GM06990 (cell line): ENCODE measurements around the gene BAZ1B.
"Not testable (repeated sequence)": the region's sequence is repeated elsewhere in the genome, so short reads cannot be mapped to it uniquely, and the experiment has no call there.

Experiments used
- DNase-seq: peaks from one replicate; pipeline ENCODE4 v3.0.0-alpha.2; 2011; ENCODE audit not compliant: insufficient read length; ENCODE audit errors: extremely low read depth
- H3K27me3 ChIP-seq: replicated peaks from 2 replicates; pipeline ENCODE4 v1.6.0; 2011; ENCODE audit warnings: low read length; ENCODE audit not compliant: control insufficient read depth, insufficient read depth
- H3K36me3 ChIP-seq: 2 replicates; pipeline ENCODE4 v1.5.1; 2011; ENCODE audit warnings: low read length; ENCODE audit not compliant: control insufficient read depth, insufficient read depth
- H3K4me3 ChIP-seq: replicated peaks from 2 replicates; pipeline ENCODE4 v1.5.1; 2011; ENCODE audit warnings: low read depth, mild to moderate bottlenecking, control low read depth, low read length
- CTCF ChIP-seq: IDR thresholded peaks from 2 replicates; pipeline ENCODE4 v1.5.1; 2011; ENCODE audit warnings: low read length, control low read depth, mild to moderate bottlenecking, inconsistent platforms; ENCODE audit not compliant: insufficient read depth, poor library complexity, severe bottlenecking

Gene BAZ1B

GRCh38 chr7:73489976-73490375 is 32.1 kb downstream of the BAZ1B start:
- no peaks in the 10 kb centered on the region for H3K27me3 ChIP-seq
- no peak overlapping the region for H3K4me3 ChIP-seq
- no peak for TF ChIP-seq CTCF
- peaks cover 13% of the 10 kb centered on the region for H3K36me3 ChIP-seq
- DNase-seq: no peak

GRCh38 chr7:73487486-73487885 is 34.6 kb downstream of the BAZ1B start:
- peaks cover 9% of the 10 kb centered on the region for H3K36me3 ChIP-seq
- H3K27me3 ChIP-seq: no peaks in the 10 kb centered on the region
- DNase-seq: no peak

DNA sequence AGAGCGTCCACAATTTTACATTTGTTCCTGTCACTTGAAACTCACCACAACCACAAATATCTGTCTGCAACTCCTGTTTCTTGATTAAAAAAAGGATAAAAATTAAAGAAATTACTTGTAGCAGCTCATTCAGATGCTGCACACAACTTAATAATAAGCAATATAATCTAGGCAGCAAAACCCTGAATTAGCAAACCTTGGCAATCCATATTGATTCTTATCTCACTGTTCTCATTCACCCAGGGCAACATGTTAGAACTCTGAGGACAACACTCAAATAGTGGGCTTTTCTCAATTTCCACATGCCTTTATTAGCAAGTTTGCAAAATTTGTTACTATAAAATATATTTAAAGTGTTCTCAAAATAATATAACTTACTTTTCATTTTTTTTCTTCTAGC is 38.9 kb downstream of the BAZ1B start:
- H3K27me3 ChIP-seq: no peaks in the 10 kb centered on the region

More at GRCh38 chr7:73487486-73487885, 34.6 kb downstream of the BAZ1B start:
- no peak for TF ChIP-seq CTCF
- no peak overlapping the region for H3K4me3 ChIP-seq

DNA sequence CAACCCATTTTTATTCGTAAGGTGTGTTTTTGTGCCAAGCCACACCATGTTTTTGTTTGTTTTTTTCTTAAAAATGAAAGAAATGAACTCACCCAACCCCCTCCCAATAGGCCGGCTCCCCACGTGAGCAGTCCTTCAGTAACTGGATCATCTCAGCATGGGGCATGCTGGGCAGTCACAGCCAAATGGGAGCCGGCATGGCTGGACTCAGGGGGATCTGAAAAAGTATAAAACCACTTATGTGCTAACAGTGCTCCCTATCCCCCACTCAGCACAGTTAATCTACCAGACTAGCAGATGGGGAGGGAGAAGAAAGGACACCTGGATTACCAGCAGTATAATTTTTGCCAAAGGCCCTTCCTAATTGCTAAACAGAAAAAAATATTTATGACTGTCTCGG is 39.3 kb downstream of the BAZ1B start:
- no peak for TF ChIP-seq CTCF
- Histone ChIP-seq H3K4me3 (no peak overlapping the region), H3K27me3 (no peaks in the 10 kb centered on the region), H3K36me3 (peaks cover 13% of the 10 kb centered on the region)
- DNase-seq: no peak

More for the DNA sequence above, 38.9 kb downstream of the BAZ1B start:
- no peak for TF ChIP-seq CTCF
- Histone ChIP-seq H3K4me3 (no peak overlapping the region), H3K36me3 (peaks cover 9% of the 10 kb centered on the region)
- no peak for DNase-seq

DNA sequence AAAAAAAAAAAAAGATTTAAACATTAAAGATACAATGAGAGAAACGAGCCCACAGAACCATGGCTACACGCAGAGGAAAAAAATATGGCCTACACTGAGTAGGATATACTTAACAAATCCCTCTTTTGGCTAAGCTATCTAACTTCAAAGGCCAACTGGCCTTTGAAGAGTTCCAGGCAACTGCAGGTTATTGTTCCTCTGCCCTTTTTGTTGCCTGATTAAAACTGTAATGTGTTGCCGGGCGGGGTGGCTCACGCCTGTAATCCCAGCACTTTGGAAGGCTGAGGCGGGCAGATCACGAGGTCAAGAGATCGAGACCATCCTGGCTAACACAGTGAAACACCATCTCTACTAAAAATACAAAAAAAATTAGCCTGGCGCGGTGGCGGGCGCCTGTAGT is 40.6 kb downstream of the BAZ1B start:
- H3K4me3 ChIP-seq, DNase-seq, H3K27me3 ChIP-seq: not testable (repeated sequence)
- H3K36me3 ChIP-seq: peaks cover 12% of the 10 kb centered on the region

DNA sequence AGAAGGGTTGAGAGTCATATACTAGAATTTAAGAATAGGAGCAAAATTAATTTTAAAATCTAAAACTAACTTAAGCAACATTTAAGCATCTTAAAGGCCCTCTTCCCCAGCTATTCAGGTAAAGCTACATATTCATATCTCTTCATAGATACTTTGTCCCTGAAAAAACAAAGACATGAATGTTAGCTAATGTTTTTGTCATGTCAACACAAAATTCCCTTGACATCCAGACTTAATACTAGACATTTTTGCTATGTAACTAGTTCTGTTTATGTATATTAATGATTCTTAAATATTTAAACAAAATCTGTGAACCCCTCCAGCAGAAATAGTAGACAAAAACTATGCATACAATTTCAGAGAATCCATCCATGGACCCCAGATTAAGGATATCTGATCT is 43.5 kb downstream of the BAZ1B start:
- H3K36me3 ChIP-seq: peaks cover 12% of the 10 kb centered on the region
- no peak overlapping the region for H3K4me3 ChIP-seq
- H3K27me3 ChIP-seq: no peaks in the 10 kb centered on the region
- DNase-seq: no peak
- no peak for TF ChIP-seq CTCF
